GM18498 (cell line): ENCODE data around the gene SP4.

Source experiments
- ATAC-seq: cut with Tn5 transposase; IDR thresholded peaks from one replicate; pipeline ENCODE4 v1.9.1; 2021; ENCODE audit warnings: mild to moderate bottlenecking, moderate library complexity; ENCODE audit not compliant: unreplicated experiment

The SP4 gene

GRCh38 chr7:21427871-21428658 lies at the start of gene SP4:
Gene SP4 (plus strand): TSS chr7:21428083. CDS start chr7:21428252, 169 bp downstream.
- peak; percentile 74 for ATAC-seq

- ATAC-seq, result peak; percentile 86
Measured at GRCh38 chr7:21383227-21384220, 44.4 kb upstream of the SP4 start.

GRCh38 chr7:21393937-21394336 lies 33.9 kb upstream of the SP4 start:
- no peak for ATAC-seq

- ATAC-seq, result no peak
Measured at GRCh38 chr7:21401944-21402343, 25.9 kb upstream of the SP4 start.

- ATAC-seq, result no peak
Measured at GRCh38 chr7:21407796-21408480, 19.9 kb upstream of the SP4 start.

GRCh38 chr7:21408481-21408820 lies 19.4 kb upstream of the SP4 start:
- ATAC-seq, result no peak

GRCh38 chr7:21412410-21412851 lies 15.5 kb upstream of the SP4 start:
- peak; percentile 75 for ATAC-seq

- ATAC-seq, result no peak
Measured at GRCh38 chr7:21412957-21413356, 14.9 kb upstream of the SP4 start.

GRCh38 chr7:21413502-21413901 lies 14.4 kb upstream of the SP4 start:
- no peak for ATAC-seq

GRCh38 chr7:21414795-21415393 lies 13.0 kb upstream of the SP4 start:
- no peak for ATAC-seq

- ATAC-seq, result no peak
Measured at GRCh38 chr7:21417647-21418046, 10.2 kb upstream of the SP4 start.

GRCh38 chr7:21422751-21423150 lies 5.1 kb upstream of the SP4 start:
- ATAC-seq, result no peak

GRCh38 chr7:21425290-21425689 lies 2.6 kb upstream of the SP4 start:
- no peak for ATAC-seq

GRCh38 chr7:21426286-21427181 lies 1.3 kb upstream of the SP4 start:
- no peak for ATAC-seq

GRCh38 chr7:21427182-21427870 lies 557 bp upstream of the SP4 start:
- peak; percentile 80 for ATAC-seq

GRCh38 chr7:21428659-21428941 lies 717 bp downstream of the SP4 start:
- no peak for ATAC-seq

GRCh38 chr7:21429021-21429420 lies 1.1 kb downstream of the SP4 start:
- no peak for ATAC-seq

- no peak for ATAC-seq
Measured at GRCh38 chr7:21429786-21430574, 2.1 kb downstream of the SP4 start.

GRCh38 chr7:21430575-21430954 lies 2.7 kb downstream of the SP4 start:
- ATAC-seq, result no peak
